CD4-positive, alpha-beta T cell treated with Interleukin-6 for 4 hours (primary cell): ENCODE results near the gene ALG14.
"Not testable (repeated sequence)": the region's sequence is repeated elsewhere in the genome, so short reads cannot be mapped to it uniquely, and the experiment has no call there.

Source experiments
- DNase-seq: peaks from one replicate; pipeline ENCODE4 v3.0.0-alpha.2; 2020; ENCODE audit warnings: mixed read lengths

Gene ALG14, protein sequence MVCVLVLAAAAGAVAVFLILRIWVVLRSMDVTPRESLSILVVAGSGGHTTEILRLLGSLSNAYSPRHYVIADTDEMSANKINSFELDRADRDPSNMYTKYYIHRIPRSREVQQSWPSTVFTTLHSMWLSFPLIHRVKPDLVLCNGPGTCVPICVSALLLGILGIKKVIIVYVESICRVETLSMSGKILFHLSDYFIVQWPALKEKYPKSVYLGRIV

DNA sequence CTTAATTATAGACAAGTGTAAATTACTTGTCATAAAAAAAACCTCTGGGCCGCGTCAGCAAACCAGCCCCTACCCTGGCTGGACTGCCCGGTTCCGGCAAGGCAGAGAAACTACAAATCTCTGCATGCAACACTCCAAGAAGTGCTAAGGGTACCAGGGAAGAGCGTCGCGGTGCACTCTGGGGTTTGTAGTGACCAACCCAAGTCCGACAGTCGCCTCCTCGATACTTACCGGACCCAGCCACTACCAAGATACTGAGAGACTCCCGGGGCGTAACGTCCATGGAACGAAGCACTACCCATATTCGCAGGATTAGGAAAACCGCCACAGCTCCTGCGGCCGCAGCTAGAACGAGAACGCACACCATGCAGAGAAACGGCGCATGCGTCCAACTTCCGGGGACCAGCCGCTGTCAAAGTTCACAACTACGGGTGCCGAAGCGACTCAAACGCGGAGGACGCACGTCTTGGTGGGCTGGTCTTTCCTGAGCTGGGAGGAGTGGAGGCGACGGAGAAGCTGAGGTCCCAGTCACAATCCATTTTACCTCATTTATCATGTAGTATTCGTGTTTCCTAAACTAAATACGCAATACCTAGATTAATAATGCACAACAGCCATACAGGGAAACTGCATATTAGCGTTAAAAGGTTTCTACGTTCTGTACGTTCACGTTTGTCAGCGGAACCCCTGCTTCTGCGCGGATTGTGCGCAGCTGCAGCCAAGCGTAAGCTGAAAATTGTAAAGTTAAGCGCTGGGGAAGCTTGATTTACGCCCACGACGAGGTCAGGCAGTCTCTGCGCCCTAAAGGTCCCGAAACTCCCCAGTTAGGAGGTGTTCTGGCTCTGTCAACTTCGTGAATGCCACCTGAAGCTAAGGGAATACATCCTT lies at the start of gene ALG14:
Gene ALG14 (minus strand): TSS at position 420 of the 888 bp plus-strand sequence. CDS start 53 bp downstream, at position 367.
- peak; percentile 93 for DNase-seq

DNA sequence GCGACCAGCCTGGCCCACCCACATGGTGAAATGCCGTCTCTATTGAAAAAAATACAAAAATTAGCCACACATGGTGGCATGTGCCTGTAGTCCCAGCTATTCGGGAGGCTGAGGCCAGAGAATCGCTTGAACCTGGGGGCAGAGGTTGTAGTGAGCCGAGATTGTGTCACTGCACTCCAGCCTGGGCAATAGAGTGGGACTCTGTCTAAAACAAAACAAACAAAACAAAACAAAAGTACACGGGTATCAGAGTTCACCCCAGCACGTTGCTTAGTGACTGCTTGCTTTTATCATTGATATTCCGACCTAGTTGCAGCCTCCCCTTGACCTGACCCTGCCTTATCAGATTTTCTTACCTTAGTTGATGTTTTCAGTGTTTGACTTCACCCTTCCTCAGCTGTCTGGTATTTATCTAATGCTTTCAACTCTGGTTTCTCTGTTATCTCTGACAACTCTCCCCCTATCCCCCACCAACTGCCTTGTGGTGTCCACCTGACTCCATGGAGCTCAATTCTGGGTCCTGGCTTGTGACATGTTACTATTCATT lies 49.5 kb upstream of the ALG14 start:
- no peak for DNase-seq

DNA sequence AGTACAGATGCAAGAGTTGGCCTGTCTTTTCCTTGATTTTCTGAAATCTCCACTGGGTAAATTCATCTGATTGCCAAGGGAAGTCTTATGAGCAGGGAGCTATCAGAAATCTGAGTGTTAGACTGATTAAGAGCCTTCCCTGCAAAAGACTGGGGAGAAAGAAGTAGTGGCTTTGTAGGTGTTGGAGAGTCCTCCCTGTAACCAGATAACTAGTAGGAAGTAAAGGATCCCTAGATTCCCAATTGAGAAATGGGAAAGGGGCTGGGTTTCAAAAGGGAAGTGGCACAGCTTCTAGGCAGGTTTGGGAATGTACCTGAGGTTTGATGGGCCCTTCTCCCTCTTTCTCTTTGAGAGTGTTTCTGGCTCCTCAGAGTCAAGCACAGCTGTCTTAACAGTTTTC lies 46.5 kb upstream of the ALG14 start:
- DNase-seq, result no peak

DNA sequence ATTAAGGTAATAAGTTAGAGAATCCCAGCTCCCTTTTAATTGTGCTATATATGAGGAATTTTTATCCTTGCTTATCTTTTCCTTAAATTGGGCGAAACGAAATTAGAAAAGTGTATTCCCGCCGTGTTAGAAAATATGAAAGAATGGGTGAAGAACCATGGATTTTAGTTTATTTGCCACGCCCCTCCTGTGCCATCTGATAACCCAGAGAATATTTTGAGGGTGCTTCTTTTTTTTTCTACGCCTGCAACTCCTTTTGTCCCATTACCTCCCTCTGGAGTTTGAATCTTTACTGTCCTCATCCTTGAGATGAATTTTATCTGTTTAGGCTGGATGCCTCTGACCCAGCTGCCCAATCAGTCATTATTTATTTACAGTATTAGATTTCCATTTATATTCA lies 46.0 kb upstream of the ALG14 start:
- no peak for DNase-seq

DNA sequence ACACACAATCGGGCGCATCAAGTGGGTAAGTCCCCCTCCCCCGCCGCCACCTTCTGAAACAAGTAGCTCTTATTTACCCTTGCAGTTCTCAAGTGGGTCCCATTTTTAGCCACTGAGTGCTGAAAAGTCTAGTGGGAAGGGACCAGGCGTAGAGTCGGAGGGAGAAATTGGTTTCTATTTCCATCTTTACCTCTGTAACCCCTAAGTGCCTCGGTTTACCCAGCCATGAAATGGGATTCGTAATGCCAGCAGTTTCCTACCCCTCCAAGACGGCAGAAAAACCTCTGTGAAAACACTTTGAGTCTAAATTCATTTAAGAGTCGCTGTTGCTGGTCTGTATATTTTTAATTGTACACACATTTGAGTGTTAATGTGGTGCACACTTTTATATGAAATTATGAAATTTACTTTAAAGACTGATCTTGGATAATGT lies 45.3 kb upstream of the ALG14 start:
- DNase-seq, result peak; percentile 35

DNA sequence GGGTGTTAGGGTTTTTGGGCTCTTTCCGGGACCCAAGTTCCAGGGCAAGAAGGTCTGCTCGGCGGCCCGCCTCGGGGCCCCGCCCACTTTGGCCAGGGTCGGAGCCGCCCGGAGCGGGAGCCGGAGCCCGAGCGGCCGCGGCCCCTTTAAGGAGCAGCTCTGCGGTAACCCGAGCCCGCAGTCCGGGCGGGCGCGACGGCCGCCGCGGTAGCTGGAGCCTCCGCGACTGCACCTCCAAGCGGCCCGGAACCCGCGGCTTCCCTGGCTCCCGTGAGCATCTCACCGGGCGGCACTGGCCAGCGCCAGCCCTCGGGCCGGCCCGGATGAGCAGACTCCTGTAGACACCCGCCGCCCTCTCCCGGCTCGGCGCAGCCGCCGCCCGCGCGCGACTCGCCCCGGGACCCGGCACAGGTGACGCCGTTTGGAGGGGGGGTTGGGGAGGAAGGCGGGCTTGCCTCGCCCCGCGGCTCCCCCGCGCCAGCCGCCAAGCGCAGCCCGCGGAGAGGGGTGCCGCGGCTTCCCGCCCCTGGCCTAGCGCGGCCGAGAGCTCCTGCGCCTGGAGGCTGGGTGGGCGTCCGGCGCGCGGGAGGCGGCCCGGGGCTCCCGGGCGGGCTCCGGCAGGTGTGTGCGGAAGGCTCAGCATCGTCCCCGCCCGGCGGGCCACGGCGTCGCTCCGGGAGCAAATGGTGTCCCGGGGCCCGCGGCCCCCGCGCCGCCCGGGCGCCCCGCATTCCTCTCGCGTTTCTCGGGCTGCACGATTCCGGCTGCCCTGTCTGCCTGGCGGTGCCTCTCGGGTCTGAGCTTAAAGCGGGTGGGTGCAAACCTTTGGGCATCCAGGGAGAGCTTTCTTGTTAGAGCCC lies 44.7 kb upstream of the ALG14 start, which contains the start of gene TLCD4:
Gene TLCD4 (plus strand): TSS at position 149 of the 860 bp plus-strand sequence. CDS start 26,547 bp downstream, outside the sequence.
- DNase-seq, result peak; percentile 56

DNA sequence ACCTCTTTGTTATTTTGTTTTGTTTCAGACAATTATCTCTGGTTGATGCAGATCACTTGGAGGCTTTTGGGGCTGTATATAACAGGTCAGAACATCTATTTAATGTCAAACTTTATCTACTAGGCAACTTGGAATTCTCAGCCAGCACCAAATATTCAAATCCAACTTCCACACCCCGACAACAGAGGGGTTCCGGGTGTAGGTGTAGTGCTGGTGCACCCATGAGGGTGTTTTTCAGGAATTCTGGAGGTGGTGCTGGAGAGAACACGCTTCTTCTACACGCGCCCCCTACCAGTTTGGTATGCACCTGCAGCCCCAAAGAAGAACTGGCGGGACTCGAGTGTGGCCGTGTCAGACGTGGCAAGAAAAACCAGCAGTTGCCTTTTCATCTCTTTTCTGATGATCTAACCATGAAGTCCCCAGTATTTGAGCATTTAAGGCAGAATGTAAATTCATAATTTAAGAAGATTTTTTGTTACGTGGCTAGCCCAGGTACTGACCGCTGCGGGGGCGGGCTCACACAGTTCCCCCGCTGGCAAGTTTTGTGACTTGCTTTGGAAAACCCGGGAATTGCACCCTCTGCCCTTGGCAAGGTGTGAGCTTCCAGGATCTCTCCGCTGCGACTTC lies 43.9 kb upstream of the ALG14 start:
- DNase-seq, result peak; percentile 66

DNA sequence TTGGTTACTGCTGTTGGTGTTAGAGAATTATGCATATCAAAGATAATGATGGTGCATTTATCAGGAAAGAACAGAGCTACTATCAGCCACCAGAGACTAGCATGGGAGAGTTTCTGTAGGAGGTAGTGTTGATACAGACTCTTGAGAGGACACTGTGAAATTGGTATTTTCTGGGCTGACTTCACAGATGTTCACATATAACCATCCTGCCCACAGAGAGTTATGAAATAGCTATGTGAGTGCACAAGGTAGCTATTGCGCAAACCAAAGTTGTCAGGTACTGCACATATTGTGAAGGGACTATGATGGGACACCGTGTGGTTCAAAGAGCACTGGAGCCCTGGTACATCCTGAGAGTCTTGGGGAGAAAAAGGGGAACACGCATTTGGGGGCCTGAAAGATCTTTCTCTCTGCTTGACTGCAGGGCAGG lies 43.0 kb upstream of the ALG14 start:
- DNase-seq, result no peak

DNA sequence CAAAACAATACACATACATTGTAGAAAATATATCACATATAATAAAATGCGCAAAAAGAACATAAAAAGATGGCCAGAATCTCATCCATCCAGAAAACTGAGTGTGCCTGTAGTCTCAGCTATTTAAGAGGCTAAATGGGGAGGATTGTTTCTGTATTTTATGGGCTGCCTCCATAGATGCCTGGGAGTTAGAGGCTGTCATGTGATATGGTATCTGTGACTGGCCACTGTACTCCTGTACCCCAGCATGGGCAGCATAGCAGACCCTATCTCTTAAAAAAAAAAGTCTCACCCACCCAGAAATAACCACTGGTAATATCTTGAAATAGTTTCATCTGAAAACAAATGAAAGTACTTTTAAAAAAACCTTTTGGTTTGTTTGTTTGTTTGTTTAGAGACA lies 40.9 kb upstream of the ALG14 start:
- DNase-seq, result no peak

DNA sequence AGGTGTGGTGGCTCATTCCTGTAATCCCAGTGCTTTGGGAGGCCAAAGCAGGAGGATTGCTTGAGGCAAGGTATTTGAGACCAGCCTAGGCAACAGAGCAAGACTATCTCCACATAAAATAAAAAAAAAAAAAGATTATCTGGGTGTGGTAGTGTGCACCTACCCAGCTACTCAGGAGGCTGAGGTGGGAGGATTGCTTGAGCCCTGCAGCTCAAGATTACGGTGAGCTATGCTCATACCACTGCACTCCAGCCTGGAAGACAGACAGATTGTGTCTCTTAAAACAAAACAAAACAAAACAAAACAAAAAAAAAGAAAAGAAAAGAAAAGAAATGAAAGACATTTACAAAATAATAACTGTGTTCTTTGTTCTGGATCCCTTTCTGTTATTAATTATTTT lies 38.3 kb upstream of the ALG14 start:
- no peak for DNase-seq

DNA sequence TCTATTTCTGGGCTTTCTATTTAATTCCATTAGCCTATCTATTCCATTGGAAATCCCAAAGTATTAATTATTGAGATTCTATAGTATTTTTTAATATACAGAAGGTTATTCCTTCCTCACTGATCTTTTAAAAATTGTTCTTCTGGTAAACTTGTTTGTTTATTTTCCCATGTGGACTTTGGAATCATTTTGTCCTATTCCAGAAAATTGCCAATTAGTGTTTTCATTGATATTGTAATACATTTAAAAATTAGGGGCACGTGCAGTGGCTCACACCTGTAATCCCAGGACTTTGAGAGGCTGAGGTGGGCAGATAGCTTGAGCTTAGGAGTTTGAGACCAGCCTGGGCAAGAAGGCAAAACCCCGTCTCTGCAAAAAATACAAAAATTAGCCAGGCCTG lies 36.0 kb upstream of the ALG14 start:
- no peak for DNase-seq

DNA sequence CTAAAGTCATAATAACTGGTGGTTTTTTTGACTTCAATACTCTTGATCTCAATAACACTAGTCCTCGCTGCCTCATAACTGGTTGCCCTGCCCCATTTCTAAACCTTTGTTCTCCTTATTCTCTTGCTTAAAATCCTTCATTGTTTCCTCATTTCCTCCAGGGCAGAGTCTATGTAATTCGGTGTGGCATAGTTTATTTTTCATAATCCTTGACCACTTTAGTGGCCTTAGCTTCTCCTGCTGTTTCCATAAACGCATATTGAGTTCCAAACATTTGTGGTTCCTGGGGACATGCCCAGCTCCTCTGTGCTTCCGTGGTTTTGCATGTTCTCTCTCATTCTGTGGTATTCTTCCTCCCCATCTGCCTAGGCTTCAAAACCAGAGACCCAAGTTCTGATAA lies 25.4 kb upstream of the ALG14 start:
- DNase-seq, result no peak

DNA sequence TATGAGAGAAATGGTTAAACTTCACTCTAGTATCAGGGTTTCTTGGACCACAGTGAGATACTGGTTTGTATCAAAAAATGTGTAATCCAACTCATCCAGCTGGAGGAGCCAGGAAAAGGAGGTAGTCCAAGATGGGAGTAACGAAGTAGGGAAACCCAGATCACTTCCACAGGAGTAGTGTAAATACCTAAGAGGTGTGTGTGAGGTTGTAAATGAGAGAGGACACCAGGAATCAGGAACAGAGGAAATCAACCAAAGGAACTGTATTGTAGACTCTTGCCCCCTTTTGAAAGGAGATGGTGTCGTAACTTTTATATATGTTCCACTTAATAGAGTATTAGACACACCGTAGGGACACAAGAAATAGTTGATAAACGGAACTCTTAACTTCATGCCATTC lies 24.7 kb upstream of the ALG14 start:
- no peak for DNase-seq

DNA sequence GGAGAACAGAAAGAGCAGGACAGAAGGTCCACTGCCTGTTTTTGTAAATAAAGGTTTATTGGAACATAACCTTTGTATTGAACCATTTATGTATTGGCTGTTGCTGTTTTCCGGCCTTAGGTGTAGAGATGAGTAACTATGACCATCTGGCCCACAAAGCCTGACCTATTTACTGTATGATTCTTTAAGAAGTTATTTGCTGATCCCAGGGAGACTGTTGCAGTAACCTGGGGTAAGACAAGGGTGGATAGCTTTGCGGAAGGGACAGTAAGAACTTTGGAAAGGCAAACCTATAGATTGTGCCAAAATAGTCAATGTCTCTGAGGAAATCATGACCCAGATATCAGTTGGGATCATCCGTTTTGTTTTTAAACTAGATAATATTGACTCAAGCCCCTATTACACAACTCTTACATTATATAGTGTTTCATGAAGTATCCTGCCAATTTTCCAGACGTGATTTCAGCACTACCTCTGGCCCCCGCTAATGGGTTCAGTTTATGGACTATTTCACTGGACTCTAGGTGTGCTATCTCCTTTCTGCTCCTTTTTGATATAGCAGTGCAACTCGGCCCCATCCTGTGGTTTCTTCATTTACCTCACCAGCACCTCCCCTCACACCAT lies 23.6 kb upstream of the ALG14 start:
- no peak for DNase-seq

DNA sequence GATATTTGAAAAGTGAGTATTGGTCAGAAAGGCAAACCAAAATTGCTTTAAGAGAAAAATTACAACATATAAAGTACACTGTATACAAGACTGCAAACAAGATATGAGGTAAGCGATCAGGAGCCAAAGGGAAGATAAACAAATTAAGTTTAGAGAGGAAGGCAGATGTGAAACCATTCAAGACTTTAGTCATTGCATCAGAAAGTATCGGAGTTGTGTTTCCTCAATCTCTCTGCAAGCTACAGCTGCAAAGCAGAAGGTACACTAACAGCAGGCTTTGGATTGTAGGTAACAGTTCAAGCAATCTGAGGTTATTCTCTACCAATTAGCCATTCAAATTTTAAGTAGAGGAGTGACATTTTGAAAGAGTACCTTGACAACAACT lies 23.1 kb upstream of the ALG14 start:
- DNase-seq, result no peak

DNA sequence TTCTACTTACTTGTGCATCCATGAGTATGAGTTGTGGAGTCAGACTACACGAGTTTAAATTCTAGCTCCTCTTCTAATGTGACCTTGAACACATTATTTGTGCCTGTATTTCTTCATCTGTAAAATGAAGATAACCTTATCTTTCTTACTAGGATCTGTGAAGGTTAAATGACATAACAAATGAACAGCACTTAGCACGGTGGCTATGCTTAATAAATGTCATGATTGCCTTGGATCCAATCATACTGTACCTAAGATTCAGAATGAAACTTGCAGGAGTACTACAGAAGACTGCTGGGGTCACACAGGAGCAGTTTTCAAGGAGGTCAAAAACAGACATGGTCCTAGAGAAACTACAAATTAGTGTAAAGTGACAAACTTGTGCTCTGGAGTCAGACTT lies 22.2 kb upstream of the ALG14 start:
- no peak for DNase-seq

DNA sequence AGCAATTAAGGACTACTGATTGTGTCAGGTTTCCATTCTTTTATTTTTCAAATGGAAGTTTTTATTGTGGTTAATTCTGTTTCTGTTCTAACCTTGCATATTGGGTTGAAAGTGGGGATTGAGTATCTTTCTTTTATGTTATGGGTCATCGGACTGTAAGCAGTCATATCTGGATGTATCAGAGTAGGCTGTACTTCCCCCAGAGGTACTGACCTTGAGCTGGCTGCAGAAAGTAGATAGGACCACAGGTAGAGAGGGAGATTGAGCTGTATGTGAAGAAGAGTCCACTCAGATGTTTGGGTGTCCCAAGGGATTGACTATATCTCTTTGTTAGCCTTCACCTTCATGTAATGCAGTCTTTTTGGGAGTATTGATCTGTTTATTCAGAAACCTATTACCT lies 20.5 kb upstream of the ALG14 start:
- DNase-seq, result no peak

DNA sequence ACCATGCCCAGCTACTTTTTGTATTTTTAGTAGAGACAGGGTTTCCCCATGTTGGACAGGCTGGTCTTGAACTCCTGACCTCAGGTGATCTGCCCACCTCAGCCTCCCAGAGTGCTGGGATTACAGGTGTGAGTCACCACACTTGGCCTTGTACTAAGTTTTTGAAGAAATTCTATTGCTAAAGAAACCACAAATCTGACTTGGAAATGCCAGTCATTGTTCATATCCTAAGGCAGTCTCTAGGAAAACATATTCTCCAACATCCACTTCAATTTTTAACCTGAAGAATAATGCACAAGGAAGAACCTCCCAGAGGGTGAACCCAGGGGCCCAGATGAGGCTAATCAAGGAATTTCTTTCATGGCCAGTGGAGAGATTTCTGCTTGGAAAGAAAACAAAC lies 20.1 kb upstream of the ALG14 start:
- not testable (repeated sequence) for DNase-seq

DNA sequence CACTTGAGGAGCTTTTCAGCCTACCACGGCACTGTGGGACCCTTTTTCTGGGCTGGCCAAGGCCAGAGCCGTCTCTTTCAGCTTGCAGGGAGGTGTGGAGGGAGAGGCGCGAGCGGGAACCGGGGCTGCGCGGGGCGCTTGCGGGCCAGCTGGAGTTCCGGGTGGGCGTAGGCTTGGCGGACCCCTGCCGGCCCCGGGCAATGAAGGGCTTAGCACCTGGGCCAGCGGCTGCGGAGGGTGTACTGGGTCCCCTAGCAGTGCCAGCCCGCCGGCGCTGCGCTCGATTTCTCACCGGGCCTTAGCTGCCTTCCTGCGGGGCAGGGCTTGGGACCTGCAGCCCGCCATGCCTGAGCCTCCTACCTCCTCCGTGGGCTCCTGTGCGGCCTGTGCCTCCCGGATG lies 18.5 kb upstream of the ALG14 start:
- not testable (repeated sequence) for DNase-seq

DNA sequence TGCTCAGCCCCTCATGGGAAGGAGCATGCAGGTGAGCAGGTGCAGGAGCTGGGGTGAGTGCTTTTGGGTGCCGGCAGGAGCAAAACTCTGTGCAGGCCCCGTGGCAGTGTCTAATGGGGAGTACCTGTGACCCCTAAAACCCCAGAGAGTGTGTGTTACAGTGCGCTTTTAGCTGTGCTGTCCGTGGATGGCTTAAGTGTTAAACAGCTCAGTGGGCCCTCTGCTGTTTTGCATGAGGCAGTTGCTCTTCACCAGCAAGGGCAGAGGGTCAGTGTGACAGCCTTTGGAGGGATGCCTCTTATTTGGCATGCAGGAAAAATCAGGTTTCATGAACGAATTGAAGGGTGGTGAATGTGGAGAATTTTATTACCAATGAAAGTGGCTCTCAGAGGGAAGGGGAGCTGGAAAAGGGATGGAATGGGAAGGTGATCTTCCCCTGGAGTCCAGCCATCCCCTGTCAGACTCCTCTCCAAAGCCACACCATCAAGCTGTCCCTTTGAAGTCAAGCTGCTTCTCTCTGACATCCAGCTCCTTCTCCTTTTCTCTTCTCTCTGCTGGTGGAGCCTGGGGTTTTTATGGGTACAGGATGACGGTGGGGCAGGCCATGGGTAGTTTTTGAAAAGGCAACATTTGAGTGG lies 17.0 kb upstream of the ALG14 start:
- no peak for DNase-seq

DNA sequence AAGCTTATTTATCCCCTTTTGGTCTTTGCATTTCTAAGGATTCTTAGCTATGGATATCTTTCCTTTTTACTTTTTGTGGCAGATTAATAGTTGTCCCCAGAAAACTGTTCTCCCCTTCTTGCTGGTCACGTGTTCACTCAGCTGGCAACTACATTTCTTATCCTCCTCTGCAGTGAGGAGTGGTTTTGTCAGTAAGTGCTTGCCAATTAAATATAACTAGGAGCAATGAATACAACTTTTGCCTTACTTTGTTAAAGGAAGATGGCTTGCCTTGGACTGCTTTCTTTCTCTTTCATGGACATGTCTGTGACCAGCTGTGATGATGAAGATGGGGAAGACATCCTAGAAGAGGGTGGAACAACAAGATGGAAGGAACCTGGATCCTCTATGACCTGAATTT lies 15.6 kb upstream of the ALG14 start:
- no peak for DNase-seq
